HG03558 (cell line): ENCODE data around the gene POTEB2.
"Not testable (repeated sequence)": the region's sequence is repeated elsewhere in the genome, so short reads cannot be mapped to it uniquely, and the experiment has no call there.

Experiments used
- ATAC-seq: cut with Tn5 transposase; IDR thresholded peaks from one replicate; pipeline ENCODE4 v1.9.1; 2021; ENCODE audit warnings: moderate number of reproducible peaks; ENCODE audit not compliant: unreplicated experiment; ENCODE audit errors: extremely low read depth

POTEB2 gene

DNA sequence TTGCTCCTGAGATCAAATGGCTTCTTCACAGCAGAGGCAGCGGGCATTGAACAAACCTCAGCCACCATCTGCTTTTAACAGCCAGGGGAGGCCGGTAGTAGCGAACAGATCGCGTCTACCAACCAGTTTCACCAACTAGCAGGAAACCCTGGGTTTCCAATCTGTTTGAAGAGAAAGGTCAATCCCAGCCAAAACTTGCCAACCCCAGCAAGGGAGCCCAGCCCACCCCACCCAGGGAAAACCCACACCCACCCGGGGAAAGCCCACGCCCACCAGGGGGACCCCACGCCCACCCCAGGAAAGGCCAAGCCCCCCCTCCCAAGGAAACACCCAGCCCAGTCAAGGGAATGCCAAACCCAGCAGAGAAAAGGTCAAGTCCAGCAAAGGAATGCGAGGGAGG lies at the start of gene POTEB2:
Gene POTEB2, minus strand, starts transcription at position 101 of the 400 bp plus-strand sequence. Its CDS starts 33 bp downstream, at position 68.
- ATAC-seq = not testable (repeated sequence)

- not testable (repeated sequence) for ATAC-seq
Measured at GRCh38 chr15:20879916-20880315, 13.8 kb upstream of the POTEB2 start.

DNA sequence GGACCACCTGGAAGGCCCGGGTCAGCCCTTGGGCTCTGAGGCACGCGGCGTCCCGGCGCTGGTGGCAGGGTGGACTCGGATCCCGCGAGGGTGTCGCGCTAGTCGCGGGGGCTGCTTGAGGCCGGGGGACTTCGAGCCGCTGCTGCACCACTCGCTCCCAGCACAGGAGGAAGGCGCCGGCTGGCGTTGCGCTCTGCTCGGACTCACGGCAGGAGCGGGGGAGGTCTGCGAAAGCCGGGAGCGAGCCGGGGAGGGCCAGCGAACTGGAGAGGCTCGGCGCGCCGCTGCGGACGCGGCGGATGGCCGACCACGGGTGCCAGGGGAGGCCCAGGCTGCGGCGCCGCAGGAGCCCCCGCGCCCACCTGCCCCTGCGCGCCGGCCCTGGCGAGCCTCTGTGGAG lies 12.3 kb upstream of the POTEB2 start:
- not testable (repeated sequence) for ATAC-seq

GRCh38 chr15:20877819-20878218 lies 11.7 kb upstream of the POTEB2 start:
- not testable (repeated sequence) for ATAC-seq
